Measurements from ENCODE around the gene ZNF768. TPM values are rescaled to one million over a fixed set of nuclear protein-coding genes. Genes with fewer than 3 reads are reported as not detected.

The ZNF768 gene
- total and polyA plus RNA-seq, 2 experiments from 2014 or later: 25.2 to 37.6 TPM

DNA sequence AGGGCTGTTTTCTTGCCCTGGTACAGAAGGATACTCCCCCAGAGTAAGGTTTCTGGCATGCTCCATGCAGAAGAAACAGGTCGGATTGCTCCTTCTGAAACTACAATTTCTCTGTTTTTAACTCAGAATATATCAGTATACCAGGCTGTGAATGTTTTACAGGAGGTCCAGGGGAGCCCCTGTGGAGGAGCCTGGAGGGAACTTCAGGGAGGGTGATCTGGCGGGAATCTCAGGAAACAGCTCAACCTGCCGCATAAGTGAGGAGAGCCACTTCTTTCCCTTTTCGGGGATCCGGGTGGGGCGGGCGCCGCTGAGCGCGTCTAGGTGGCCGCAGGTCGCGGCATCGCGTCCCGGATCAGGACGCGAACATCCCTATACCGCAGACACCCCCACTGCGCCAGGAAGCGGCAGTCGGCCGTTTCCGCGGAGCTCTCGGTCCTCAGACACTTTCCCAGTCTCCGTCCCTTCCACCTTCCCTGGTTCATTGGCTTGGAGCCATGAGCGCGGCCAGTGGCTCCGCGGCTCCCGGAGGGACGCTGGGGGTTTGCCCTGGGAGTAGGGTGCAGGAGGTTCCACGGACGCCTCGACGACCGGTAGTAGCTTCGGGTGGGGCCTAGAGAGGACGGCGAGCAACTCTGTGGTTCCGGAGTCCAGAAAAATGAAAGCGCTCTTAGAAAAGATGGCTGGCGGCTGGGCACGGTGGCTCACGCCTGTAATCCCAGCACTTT lies 34.9 kb upstream of the ZNF768 start:
- Histone ChIP-seq H4K20me1 (ENCODE audit: insufficient read depth, poor library complexity, severe bottlenecking) (no peaks in the 10 kb centered on the region), H3K9me3 (ENCODE audit: low read depth) (no peaks in the 10 kb centered on the region), H3K36me3 (replicated peaks; ENCODE audit: insufficient read depth, low read depth) (no peaks in the 10 kb centered on the region), H2AFZ (peak overlapping the region; percentile 68), H3K4me2 (peak overlapping the region; percentile 57), H3K27me3 (no peaks in the 10 kb centered on the region), H3K27ac (no peak overlapping the region), H3K79me2 (peaks cover 14% of the 10 kb centered on the region), H3K4me3 (no peak overlapping the region), H3K9me2 (replicated peaks; ENCODE audit: insufficient read depth) (no peaks in the 10 kb centered on the region), H3K4me1 (ENCODE audit: insufficient read depth) (peaks cover 9% of the 10 kb centered on the region)
- TF ChIP-seq EZH2 (IDR thresholded peaks at IDR 0.05; ENCODE audit: borderline replicate concordance) (no peak), EZH2phosphoT487 (IDR thresholded peaks at IDR 0.05; ENCODE audit: low read depth, severe bottlenecking, unreplicated experiment) (no peak)
- TF ChIP-seq, protein P1, sequence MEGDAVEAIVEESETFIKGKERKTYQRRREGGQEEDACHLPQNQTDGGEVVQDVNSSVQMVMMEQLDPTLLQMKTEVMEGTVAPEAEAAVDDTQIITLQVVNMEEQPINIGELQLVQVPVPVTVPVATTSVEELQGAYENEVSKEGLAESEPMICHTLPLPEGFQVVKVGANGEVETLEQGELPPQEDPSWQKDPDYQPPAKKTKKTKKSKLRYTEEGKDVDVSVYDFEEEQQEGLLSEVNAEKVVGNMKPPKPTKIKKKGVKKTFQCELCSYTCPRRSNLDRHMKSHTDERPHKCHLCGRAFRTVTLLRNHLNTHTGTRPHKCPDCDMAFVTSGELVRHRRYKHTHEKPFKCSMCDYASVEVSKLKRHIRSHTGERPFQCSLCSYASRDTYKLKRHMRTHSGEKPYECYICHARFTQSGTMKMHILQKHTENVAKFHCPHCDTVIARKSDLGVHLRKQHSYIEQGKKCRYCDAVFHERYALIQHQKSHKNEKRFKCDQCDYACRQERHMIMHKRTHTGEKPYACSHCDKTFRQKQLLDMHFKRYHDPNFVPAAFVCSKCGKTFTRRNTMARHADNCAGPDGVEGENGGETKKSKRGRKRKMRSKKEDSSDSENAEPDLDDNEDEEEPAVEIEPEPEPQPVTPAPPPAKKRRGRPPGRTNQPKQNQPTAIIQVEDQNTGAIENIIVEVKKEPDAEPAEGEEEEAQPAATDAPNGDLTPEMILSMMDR (IDR thresholded peaks at IDR 0.05; ENCODE audit: poor library complexity): no peak
- WGBS (ENCODE audit: low lambda C conversion rate, missing lambda C conversion rate): 58% methylated on average over 45 of the region's 46 CpGs
- no peak for DNase-seq (ENCODE audit: low spot score)

DNA sequence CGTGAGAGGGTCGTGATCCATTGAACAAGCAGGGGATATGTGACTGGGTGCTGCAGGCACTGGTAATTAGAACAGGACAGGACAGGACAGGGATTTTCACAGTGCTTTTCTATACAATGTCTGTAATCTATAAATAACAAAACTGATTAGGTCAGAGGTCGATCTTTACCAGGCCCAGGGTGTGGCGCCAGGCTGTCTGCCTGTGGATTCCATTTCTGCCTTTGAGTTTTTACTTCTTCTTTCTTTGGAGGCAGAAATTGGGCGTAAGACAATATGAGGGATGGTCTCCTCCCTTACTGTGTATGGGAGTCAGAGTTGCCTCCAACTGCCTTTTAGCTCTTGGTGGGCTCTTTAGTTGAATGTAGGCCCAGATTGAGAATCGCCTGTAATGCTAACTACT lies 33.3 kb upstream of the ZNF768 start:
- 87% methylated on average over 6 of the region's 6 CpGs for WGBS (ENCODE audit: low lambda C conversion rate, missing lambda C conversion rate)
- Histone ChIP-seq H3K4me3 (no peak overlapping the region), H3K4me1 (ENCODE audit: insufficient read depth) (peaks cover 10% of the 10 kb centered on the region), H3K9me2 (replicated peaks; ENCODE audit: insufficient read depth) (no peaks in the 10 kb centered on the region), H3K27ac (no peak overlapping the region), H2AFZ (no peak overlapping the region), H3K4me2 (no peak overlapping the region), H3K79me2 (peaks cover 30% of the 10 kb centered on the region), H3K9me3 (ENCODE audit: low read depth) (no peaks in the 10 kb centered on the region), H3K27me3 (no peaks in the 10 kb centered on the region), H4K20me1 (ENCODE audit: insufficient read depth, poor library complexity, severe bottlenecking) (no peaks in the 10 kb centered on the region), H3K36me3 (replicated peaks; ENCODE audit: insufficient read depth, low read depth) (no peaks in the 10 kb centered on the region)
- DNase-seq (ENCODE audit: low spot score): no peak
- TF ChIP-seq EZH2phosphoT487 (IDR thresholded peaks at IDR 0.05; ENCODE audit: low read depth, severe bottlenecking, unreplicated experiment) (no peak), EZH2 (IDR thresholded peaks at IDR 0.05; ENCODE audit: borderline replicate concordance) (no peak)
- TF ChIP-seq, protein P1 (IDR thresholded peaks at IDR 0.05; ENCODE audit: poor library complexity): no peak

DNA sequence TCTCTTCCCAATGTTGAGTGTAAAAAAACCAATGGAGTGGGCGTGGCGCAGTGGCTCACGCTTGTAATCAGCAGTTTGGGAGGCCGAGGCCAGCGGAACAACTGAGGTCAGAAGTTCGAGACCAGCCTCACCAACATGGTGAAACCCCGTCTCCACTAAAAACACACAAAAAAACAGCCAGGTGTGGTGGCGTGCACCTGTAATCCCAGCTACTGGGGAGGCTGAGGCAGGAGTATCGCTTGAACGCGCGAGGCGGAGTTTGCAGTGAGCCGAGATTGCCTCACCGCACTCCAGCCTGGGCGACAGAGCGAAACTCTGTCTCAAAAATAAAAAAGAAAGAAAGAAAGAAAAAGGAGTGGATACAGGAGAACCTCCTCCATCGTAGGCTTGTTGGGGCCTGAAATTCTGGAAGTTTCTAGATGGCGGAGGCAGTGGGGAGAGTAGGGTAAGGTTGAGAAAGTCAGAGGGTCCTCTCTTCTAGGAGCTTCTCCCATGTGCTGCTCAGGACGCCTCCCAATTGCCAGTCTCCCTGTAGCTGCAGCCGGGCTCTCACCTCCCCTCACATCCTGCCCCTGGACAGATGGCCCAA lies 32.5 kb upstream of the ZNF768 start:
- Histone ChIP-seq H3K9me2 (replicated peaks; ENCODE audit: insufficient read depth) (no peaks in the 10 kb centered on the region), H3K9me3 (ENCODE audit: low read depth) (no peaks in the 10 kb centered on the region), H3K27me3 (no peaks in the 10 kb centered on the region), H3K4me3 (no peak overlapping the region), H3K4me1 (ENCODE audit: insufficient read depth) (peaks cover 17% of the 10 kb centered on the region), H3K79me2 (peaks cover 38% of the 10 kb centered on the region), H3K4me2 (peak overlapping the region; percentile 65), H4K20me1 (ENCODE audit: insufficient read depth, poor library complexity, severe bottlenecking) (no peaks in the 10 kb centered on the region), H3K27ac (peak overlapping the region; percentile 82), H3K36me3 (replicated peaks; ENCODE audit: insufficient read depth, low read depth) (no peaks in the 10 kb centered on the region), H2AFZ (peak overlapping the region; percentile 27)
- TF ChIP-seq EZH2 (IDR thresholded peaks at IDR 0.05; ENCODE audit: borderline replicate concordance) (no peak), EZH2phosphoT487 (IDR thresholded peaks at IDR 0.05; ENCODE audit: low read depth, severe bottlenecking, unreplicated experiment) (no peak)
- TF ChIP-seq, protein P1 (IDR thresholded peaks at IDR 0.05; ENCODE audit: poor library complexity): no peak
- 93% methylated on average over 21 of the region's 21 CpGs for WGBS (ENCODE audit: low lambda C conversion rate, missing lambda C conversion rate)
- DNase-seq (ENCODE audit: low spot score): no peak

All from hepatocyte (in vitro differentiated cells).